GM21390 (cell line): ENCODE data around the gene LSM14A.

Experiments
- ATAC-seq: cut with Tn5 transposase; IDR thresholded peaks from one replicate; pipeline ENCODE4 v1.9.1; 2021; ENCODE audit not compliant: unreplicated experiment

LSM14A gene

DNA sequence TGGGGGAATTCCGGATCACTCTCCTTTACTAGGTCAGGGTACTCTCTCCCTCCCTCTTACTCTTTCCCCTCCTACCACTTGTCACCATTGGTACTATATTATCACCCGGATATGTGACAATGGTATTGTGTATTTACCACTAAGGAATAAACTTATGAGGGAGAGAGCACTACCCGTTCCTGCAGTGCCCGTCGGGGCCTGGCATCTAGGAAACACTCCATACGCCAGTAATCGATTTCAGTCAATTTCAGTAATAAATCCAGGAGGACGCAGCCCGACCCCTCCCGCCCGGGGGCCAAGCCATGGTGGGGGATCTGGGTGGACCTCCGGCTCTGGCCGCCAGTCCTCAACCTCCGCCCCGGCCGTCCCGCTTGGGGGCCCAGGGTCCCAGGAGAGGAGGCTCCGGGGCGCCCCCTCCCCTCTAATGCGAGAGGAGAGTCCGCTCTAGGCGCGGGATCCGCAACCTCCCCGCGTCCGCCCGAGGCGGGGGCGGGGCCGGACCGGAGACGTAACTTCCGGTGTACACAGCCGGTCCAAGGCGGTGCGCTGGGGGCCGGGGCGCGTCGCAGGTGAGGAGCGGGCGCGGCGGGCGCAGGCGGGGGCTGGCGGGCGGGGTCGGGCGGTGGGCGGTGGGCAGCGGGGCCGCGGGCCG, 81.9 kb downstream of the LSM14A start, which contains the start of gene GARRE1:
Gene GARRE1, plus strand, starts transcription at position 509 of the 652 bp plus-strand sequence. CDS start 45,920 bp downstream, outside the sequence.
- peak; percentile 89 for ATAC-seq

DNA sequence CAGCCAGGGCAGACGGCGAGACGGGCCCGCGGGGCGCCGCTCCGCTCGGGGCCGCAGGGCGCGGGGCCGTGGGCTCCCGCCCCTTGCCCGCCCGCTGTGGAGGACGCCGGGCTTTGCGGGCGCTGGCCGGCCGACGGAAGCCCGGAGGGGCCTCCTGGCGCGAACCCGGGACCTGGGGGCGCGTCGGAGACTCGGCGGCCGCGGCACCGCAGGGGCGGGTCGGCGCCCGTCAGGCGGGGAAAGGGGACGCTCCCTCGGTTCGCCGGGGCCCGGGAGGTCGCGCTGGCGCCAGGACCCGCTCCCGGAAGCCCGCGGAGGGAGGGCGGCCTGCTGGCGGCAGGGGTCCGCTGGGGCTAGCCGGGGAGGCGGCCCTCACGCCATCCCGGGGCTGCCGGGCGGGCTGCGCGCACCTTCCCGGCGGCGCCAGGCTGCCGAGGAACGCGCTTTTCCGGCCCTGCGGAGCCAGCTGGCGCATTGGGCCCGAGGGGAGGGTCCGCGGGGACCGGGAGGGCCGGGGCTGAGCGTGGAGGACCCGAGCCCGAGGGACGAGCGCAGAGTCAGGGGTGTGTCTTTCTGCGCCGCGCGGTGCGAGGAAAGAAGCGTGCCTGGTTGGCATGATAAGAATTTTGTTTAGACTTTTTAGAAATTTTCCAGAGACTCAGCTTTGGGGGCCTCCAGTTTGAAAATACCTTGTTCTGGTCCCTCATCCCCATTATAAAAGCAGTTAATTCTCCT, 82.6 kb downstream of the LSM14A start:
- peak; percentile 57 for ATAC-seq

DNA sequence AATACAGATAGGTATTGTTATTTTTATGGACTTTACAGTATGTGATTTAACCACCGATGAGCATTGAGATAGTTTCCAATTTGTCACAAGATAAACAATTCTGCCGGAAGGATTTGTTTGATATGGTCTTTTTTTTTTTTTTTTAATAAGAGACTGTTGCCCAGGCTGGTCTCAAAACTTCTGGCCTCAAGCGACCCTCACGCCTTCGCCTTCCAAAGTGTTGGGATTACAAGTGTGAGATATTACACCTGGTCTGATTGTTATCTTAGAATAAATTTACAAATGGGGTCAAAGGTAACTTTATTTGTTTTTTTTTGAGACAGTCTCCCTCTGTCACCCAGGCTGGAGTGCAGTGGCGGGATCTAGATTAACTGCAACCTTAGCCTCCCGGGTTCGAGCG, 83.2 kb downstream of the LSM14A start:
- no peak for ATAC-seq

DNA sequence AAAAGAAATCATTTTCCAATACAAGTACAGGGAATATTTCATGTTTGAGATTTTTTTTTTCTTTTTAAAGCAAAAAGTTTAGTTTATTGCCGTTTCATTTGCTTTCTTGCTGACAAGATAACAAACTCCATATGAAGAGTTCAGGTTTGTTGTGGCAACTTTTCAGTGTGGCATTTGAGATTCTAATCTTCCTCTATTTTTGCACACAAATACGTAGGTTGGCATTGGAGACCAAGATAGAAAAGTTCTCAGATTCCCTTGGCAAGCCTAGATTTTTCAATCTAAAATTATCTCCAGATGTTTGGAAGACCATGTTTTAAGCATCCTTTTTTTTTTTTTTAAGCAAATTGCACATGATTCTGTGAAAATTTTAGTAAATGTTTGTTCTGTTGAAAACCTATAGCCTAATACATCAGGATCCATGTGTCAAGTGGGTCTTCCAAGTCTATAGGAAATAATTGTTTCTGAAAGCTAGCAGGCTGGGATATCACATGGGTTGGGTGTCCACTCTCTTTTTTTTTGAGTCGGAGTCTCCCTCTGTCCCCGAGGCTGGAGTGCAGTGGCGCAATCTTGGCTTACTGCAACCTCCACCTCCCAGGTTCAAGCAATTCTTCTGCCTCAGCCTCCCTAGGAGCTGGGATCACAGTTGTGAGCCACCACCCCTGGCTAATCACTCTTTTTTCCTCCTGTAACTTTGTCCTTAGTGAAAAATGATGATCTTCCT, 84.7 kb downstream of the LSM14A start:
- no peak for ATAC-seq

DNA sequence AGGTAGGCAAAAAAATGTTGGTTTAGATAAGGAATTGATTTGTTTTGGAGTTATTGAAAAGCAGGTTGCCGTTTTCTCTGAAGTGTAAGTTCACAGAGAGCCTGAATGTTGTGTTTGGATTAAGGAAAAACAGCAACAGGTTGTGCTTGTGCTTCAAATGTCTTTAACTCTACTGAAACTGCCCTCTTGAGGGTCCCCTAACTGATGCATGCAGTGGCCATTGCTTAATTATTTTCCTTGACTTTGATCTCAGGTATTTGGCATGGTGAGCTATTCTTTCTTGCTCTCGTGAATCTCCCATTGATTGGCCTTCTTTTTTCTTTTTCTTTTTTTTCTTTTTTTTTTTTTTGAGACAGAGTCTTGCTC, 85.2 kb downstream of the LSM14A start:
- no peak for ATAC-seq

DNA sequence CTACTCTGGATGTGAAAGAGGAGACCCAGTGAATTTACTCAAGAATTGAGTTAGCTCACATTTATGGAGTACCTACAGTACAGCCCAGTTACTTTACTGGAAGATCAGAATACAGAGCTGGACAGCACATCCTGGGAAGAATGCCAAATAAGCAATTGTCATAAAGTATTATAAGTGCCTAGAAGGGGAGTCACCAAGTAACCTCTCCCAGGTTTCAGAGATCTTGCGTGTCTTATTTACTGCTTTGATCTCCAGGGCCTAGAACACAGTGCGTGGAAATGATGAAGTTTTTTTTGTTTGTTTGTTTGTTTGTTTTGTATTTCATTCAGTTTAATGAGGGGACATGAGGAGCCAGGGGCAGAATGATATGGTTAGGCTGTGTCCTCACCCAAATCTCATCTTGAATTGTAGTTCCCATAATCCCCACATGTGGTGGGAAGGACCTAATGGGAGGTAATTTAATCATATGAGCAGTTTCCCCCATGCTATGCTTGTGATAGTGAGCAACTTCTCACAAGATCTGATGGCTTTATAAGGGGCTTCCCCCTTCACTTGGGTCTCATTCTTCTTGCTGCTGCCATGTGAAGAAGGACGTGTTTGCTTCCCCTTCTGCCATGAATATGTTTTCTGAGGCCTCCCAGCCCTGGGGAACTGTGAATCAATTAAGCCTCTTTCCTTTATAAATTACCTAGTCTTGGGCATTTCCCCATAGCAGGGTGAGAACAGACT, 87.2 kb downstream of the LSM14A start:
- ATAC-seq: no peak

- no peak for ATAC-seq
These were observed 88.5 kb downstream of the LSM14A start for GRCh38 chr19:34260771-34261173.

- no peak for ATAC-seq
These were observed 89.2 kb downstream of the LSM14A start for GRCh38 chr19:34261334-34262109.

DNA sequence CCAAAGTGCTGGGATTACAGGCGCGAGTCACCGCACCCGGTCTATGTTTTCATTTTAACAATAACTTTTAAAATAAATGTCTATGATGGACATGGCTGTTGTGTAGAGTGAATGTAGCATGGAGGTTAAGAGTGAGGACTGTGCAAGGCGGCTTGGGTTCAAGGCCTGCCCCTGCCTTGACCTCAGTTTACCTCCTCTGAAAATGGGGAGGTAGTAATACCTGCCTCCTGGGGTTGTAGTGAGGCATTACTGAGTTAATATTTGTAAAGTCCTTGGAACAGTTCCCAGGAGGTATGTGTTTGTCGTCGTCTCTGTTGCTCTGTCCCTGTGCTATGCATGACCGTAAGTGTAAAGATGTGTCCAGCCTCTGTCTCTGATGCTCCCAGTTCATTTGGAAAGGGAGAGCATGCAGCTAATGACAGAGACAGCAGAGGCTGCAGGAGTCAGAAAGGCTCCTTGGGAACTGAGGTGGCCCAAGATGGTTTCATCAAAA, 91.5 kb downstream of the LSM14A start:
- no peak for ATAC-seq

DNA sequence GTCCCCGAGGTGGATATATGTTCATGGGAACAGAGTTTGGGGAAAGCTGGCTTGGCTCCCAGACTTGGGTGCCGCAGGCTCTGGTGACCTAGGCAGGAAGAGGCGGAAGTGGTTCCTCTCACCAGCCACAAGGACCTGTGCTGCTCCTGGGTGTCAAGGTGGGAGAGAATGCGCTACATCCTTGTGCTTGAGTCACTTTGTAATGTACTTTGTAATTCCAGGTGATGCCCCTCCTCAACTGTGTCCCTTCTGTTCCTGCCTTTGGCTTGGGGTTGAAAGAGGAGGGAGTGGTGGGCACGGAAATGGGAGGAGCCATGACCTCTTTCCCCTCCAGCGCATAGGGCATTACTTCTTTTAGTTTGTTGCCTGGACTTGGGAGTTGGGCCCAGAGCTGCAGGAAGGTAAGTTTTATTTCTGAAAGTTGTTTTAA, 92.9 kb downstream of the LSM14A start:
- ATAC-seq: no peak

- ATAC-seq: no peak
These were observed 96.8 kb downstream of the LSM14A start for GRCh38 chr19:34269081-34269480.

GRCh38 chr19:34269489-34269888, 97.2 kb downstream of the LSM14A start:
- ATAC-seq: no peak

DNA sequence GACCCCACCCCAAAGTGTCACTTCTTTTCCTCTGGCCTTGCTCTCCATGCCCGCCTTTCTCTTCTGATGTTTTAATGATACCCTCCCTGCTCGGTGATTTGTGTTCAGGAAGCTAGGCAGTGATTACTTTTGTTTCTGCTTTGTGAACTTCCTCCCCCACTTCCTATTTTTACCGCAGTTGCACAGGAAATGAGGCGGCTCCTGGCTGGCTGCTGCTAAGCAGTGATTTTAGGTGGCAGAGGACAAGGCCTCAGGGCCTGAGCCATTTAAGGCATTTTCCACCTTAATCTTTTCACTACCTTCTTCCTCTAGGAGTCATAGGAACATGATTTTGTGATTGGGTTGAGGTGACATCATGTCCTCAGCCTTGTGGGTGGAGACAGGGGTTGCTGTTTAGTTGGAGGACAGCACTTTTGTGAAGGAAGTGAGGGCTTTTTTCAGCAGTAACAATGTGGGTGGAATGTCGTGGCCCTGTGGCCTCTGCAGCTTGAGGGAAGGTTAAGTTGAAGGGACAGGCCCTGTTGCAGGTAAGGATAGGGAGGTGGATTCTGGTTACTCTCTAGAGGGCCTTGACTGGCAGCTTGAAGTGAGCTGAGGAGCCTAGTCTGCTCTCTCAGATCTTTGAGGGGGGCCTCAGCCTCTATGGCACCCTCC, 97.8 kb downstream of the LSM14A start:
- peak; percentile 56 for ATAC-seq

- no peak for ATAC-seq
These were observed 100.8 kb downstream of the LSM14A start for GRCh38 chr19:34273121-34273520.

DNA sequence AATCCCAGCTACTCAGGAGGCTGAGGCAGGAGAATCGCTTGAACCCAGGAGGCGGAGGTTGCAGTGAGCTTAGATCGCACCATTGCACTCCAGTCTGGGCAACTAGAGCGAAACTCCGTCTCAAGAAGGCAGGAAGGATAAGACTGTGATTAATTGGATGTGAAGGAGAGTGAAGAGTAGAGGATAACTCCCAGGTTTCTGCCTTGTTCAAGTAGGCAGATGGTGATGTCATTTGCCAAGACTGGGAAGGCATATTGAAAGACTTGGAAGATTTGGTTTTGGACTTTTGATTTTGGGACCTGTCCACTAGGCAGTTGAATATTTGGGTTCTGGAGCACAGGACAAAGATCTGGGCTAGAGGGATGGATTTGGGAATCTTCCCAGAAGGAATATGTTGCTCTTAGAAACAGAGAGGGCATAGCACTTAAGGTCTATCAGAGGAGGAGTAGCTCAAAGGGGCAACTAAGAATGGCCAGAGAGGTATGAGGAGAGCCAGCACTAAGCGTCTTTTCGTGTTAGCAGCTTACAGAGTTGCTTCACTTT, 102.1 kb downstream of the LSM14A start:
- ATAC-seq: no peak

- no peak for ATAC-seq
These were observed 102.7 kb downstream of the LSM14A start for GRCh38 chr19:34274827-34275625.

GRCh38 chr19:34275705-34276104, 103.4 kb downstream of the LSM14A start:
- ATAC-seq: no peak

DNA sequence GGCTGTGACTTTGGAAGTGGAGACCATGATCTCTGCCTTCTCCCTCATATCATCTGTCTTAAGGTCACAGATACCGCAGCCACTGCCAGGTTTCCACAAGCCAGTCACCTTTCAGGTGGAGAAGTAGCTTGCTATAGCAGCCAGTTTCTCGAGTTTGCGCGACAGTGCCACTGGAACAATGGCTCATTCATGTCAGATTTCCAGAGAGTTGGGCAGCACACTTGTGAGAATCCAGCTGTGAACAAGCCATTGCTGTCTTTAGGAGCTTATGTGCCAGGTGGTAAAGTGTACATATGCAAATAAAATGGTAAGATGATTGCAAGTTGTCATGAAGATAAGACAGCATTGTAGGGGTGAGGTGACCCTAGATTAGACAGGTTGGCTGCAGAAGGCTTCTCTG, 104.3 kb downstream of the LSM14A start:
- no peak for ATAC-seq

DNA sequence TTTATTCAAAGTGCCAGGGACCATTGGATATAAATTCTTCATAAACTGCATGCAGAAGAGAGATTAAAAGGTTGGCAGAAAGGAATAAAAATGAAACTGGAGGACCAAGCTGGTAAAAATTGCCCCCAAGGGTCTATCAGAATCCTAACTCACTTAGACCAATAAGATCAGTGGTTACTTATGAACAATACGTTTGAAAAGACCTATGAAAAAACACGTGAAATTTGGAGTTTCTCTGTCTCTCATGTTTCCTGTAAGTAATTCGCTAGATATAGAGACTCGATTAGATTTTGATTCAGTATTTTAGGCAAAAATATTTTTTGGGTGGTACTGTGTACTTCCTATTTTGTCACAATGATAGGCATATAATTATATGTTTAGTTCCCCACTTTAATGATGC, 104.9 kb downstream of the LSM14A start:
- ATAC-seq: no peak
